ENCODE data around the gene GCK. TPM values are rescaled to one million over a fixed set of nuclear protein-coding genes. Genes with fewer than 3 reads are reported as not detected.
"Not testable (repeated sequence)": the region's sequence is repeated elsewhere in the genome, so short reads cannot be mapped to it uniquely, and the experiment has no call there.

GCK gene
- total RNA-seq, 4 donors from 2014 or later, result 0.25 to 1.2 TPM; not detected in 2

GRCh38 chr7:44133295-44133694 lies 55.9 kb downstream of the GCK start:
- 70 to 85% methylated on average over 3 of the region's 3 CpGs for WGBS, 2 donors
- TF ChIP-seq POLR2A (IDR thresholded peaks at IDR 0.05) (no peak), CTCF (IDR thresholded peaks at IDR 0.05) (no peak)
- no peak overlapping the region for H3K4me3 ChIP-seq (ENCODE audit: low read depth, poor library complexity, severe bottlenecking)
- intact Hi-C loops (cut with DNase I; ENCODE audit: low total_unique reads), result no loop called here
- no peak for DNase-seq (ENCODE audit: low spot score in 2 of 2)

- TF ChIP-seq POLR2A (IDR thresholded peaks at IDR 0.05) (no peak), CTCF (IDR thresholded peaks at IDR 0.05) (no peak)
- intact Hi-C loops (cut with DNase I; ENCODE audit: low total_unique reads), result no loop called here
- WGBS, 2 donors, result 78 to 88% methylated on average over 2 of the region's 2 CpGs
These were observed 57.2 kb downstream of the GCK start for GRCh38 chr7:44132039-44132438.

GRCh38 chr7:44131173-44132029 lies 57.8 kb downstream of the GCK start:
- intact Hi-C loops (cut with DNase I; ENCODE audit: low total_unique reads), result no loop called here
- DNase-seq (ENCODE audit: low spot score in 2 of 2), result no peak
- TF ChIP-seq CTCF (IDR thresholded peaks at IDR 0.05) (no peak), POLR2A (IDR thresholded peaks at IDR 0.05) (no peak)
- 85 to 91% methylated on average over 8 to 12 of the region's 12 CpGs for WGBS, 2 donors
- no peak overlapping the region for H3K4me3 ChIP-seq (ENCODE audit: low read depth, poor library complexity, severe bottlenecking)

More at GRCh38 chr7:44132039-44132438, 57.2 kb downstream of the GCK start:
- no peak for DNase-seq (ENCODE audit: low spot score in 2 of 2)
- H3K4me3 ChIP-seq (ENCODE audit: low read depth, poor library complexity, severe bottlenecking), result no peak overlapping the region

- no peak for TF ChIP-seq CTCF (IDR thresholded peaks at IDR 0.05)
- no peak for TF ChIP-seq POLR2A (IDR thresholded peaks at IDR 0.05)
- WGBS, 2 donors, result 66 to 82% methylated on average over 6 of the region's 6 CpGs
- DNase-seq (ENCODE audit: low spot score in 2 of 2), result no peak
- no peak overlapping the region for H3K4me3 ChIP-seq (ENCODE audit: low read depth, poor library complexity, severe bottlenecking)
- intact Hi-C loops (cut with DNase I; ENCODE audit: low total_unique reads), result no loop called here
These were observed 60.3 kb downstream of the GCK start for GRCh38 chr7:44128721-44129582.

GRCh38 chr7:44127161-44127560 lies 62.1 kb downstream of the GCK start:
- intact Hi-C loops (cut with DNase I; ENCODE audit: low total_unique reads), result no loop called here
- DNase-seq (ENCODE audit: low spot score in 2 of 2), result no peak
- no peak overlapping the region for H3K4me3 ChIP-seq (ENCODE audit: low read depth, poor library complexity, severe bottlenecking)
- TF ChIP-seq POLR2A (IDR thresholded peaks at IDR 0.05) (no peak), CTCF (IDR thresholded peaks at IDR 0.05) (no peak)

GRCh38 chr7:44126574-44126973 lies 62.7 kb downstream of the GCK start:
- DNase-seq (ENCODE audit: low spot score in 2 of 2); intact Hi-C loops (cut with DNase I; ENCODE audit: low total_unique reads); H3K4me3 ChIP-seq (ENCODE audit: low read depth, poor library complexity, severe bottlenecking): not testable (repeated sequence)
- WGBS, 2 donors, result 81 to 88% methylated on average over 4 of the region's 4 CpGs
